ENCODE measurements around the gene ZP4.
"Not testable (repeated sequence)": the region's sequence is repeated elsewhere in the genome, so short reads cannot be mapped to it uniquely, and the experiment has no call there.

The ZP4 gene

DNA sequence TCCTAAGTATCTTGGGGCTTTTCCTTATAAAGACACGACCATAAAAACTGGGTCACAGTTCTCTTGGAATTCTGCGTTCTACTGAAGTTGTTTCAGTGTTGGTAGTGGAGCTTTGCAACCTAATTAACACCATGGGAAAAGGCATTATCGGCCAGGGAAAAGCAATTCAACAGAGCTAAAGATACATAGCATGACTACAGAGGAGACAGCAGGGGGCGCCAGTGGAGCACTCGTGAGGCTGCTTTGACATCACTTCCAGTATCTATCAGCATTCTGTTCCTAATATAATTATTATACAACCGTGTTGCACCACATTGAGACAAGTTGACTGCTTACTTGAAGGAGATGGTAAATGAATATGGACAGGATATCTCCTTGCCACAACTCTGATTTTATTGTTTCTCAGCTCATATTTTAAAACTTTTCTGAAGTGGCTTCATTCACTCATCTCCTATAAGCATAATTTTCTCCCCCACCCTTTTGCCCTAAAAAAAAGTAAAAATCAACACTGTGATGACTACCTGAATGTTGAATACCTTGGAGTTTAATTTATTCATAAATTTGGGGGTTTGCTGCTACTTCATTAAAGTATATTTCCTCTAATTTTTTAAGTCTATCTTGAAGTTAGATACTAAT is 39.4 kb downstream of the ZP4 start:
- TF ChIP-seq, protein P1, sequence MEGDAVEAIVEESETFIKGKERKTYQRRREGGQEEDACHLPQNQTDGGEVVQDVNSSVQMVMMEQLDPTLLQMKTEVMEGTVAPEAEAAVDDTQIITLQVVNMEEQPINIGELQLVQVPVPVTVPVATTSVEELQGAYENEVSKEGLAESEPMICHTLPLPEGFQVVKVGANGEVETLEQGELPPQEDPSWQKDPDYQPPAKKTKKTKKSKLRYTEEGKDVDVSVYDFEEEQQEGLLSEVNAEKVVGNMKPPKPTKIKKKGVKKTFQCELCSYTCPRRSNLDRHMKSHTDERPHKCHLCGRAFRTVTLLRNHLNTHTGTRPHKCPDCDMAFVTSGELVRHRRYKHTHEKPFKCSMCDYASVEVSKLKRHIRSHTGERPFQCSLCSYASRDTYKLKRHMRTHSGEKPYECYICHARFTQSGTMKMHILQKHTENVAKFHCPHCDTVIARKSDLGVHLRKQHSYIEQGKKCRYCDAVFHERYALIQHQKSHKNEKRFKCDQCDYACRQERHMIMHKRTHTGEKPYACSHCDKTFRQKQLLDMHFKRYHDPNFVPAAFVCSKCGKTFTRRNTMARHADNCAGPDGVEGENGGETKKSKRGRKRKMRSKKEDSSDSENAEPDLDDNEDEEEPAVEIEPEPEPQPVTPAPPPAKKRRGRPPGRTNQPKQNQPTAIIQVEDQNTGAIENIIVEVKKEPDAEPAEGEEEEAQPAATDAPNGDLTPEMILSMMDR (IDR thresholded peaks at IDR 0.05; ENCODE audit: borderline replicate concordance, insufficient read depth, low read depth, low read length): peak; percentile 69
- H3K4me3 ChIP-seq (ENCODE audit: low read depth, low read length): no peak overlapping the region

DNA sequence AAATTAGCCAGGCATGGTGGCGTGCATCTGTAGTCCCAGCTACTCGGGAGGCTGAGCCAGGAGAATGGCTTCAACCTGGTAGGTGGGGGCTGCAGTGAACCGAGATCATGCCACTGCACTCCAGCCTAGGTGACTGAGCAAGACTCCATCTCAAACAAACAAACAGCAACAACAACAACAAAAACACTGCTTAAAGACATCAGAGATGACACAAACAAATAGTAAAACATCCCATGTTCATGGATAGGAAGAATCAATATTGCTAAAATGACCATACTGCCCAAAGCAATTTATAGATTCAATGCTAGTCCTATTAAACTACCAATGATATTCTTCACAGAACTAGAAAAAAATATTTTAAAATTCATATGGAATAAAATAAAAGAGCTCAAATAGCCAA is 47.2 kb downstream of the ZP4 start:
- not testable (repeated sequence) for H3K4me3 ChIP-seq (ENCODE audit: low read depth, low read length)

DNA sequence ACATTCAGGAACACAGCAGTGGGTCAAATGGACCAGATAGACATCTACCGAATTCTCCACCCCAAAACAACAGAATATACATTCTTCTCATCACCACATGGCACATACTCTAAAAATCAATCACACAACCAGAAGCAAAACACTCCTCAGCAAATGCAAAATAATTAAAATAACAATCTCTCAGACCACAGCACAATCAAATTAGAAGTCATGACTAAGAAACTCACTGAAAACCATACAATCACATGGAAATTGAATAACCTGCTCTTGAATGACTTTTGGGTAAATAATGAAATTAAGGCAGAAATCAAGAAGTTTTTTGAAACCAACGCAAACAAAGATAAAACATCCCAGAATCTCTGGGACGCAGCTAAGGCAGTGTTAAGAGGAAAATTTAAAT is 49.2 kb downstream of the ZP4 start:
- TF ChIP-seq, protein P1 (IDR thresholded peaks at IDR 0.05; ENCODE audit: borderline replicate concordance, insufficient read depth, low read depth, low read length): no peak
- H3K4me3 ChIP-seq (ENCODE audit: low read depth, low read length): no peak overlapping the region

DNA sequence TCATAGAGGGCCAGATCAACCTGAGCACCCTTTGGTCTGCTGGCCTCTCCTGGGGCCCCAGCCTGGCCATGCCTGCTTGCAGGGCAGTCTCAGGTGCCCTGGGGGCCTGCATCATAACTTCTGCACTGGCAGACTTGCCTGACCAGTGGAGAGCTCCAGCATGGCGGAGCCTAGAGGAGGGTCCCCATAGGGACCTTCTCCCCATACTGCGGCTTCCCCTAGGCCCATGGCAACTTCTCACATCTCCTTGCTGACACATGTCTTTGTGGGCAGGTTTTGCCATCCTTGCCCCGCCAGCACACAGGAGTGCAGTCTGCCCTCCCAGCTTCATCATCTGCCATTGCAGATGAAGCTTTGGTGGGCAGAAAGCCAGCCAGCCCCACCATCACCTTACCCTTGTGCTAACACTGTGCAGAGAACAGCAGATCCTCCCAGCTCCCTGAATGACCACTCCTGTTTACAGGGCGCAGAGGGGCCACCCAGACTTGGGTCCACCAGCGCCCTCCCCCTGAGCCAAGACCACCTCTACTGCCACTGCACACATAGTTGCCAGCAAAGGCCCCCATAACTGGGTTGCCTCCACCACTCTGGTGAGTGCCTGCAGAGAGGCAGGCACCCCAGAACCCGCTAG is 51.7 kb downstream of the ZP4 start:
- TF ChIP-seq, protein P1 (IDR thresholded peaks at IDR 0.05; ENCODE audit: borderline replicate concordance, insufficient read depth, low read depth, low read length): no peak
- H3K4me3 ChIP-seq (ENCODE audit: low read depth, low read length): no peak overlapping the region

DNA sequence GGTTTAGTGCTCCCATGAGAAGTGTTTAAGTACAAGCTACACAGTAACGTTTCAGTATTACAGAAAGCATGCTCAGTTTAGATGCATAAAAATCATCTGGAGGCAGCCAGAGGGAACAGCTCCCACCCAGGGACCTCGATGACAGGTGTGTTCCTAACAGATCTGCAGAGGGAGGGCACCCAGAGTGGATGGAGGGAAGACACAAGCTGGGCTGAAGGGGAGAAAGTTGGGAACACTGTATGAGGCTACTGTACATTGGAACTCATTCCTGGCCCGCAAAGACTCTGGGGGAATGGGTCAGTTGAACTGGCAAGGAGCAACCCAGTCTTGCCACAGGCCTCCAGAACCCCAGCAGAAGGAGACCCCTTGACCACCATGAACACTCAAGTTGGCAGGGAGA is 52.4 kb downstream of the ZP4 start:
- no peak overlapping the region for H3K4me3 ChIP-seq (ENCODE audit: low read depth, low read length)
- TF ChIP-seq, protein P1 (IDR thresholded peaks at IDR 0.05; ENCODE audit: borderline replicate concordance, insufficient read depth, low read depth, low read length): no peak

DNA sequence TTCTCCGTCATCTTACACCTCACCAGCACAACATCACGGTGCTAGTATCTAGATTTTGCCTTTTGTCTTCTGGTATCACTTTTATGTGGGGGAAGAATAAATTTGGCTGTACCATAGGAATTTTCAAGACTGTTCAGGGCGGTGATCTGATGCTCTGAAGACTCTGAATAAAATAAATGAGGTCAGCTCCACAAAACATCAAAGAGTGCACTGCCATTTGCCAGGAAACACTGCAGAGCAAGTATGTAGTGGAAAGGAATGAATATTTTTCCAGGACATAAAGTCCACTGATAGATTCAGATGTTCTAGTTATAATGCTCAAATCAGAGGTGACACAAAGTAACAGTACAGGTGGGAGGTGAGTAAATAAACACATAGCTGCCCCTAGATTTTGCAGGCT is 56.3 kb downstream of the ZP4 start:
- TF ChIP-seq, protein P1 (IDR thresholded peaks at IDR 0.05; ENCODE audit: borderline replicate concordance, insufficient read depth, low read depth, low read length): no peak
- no peak overlapping the region for H3K4me3 ChIP-seq (ENCODE audit: low read depth, low read length)

DNA sequence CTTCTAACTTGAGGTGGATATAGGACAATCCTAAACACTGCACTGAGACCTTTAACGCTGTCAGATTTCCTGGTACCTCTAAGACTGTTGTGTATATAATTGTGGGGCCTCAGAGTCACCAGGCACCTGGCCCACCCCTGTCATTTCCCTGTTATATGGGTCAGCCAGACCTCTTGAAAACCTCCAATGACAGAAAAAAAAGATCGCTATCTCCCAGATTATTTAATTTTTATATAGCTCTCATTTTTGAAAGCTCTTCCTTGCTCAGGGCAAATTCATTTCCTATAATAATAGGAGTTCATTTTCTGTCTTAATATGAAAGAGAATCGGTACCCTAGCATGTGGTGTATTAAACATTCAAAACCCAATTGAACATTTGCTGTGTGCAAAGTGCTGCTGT is 56.7 kb downstream of the ZP4 start:
- TF ChIP-seq, protein P1 (IDR thresholded peaks at IDR 0.05; ENCODE audit: borderline replicate concordance, insufficient read depth, low read depth, low read length): no peak
- H3K4me3 ChIP-seq (ENCODE audit: low read depth, low read length): no peak overlapping the region
